GM12878 (cell line): ENCODE data around the gene IRF2BPL. TPM values are rescaled to one million over a fixed set of nuclear protein-coding genes. Genes with fewer than 3 reads are reported as not detected.

Experiments used
- ATAC-seq: fragments of 200-7000 bp; cut with Tn5 transposase; 3 replicates; pipeline ENCODE4 v1.9.1; 2020; ENCODE audit warnings: mild to moderate bottlenecking, moderate library complexity
- BruUV-seq: library from RNA; stranded (reverse); fragments of 400-500 nt; replicated peaks from 2 replicates; lab custom pipeline; 2021; lab: Mats Ljungman, UMichigan
- CTCF ChIA-PET: fragments of 300-600 bp; sonication (Branson Sonifier 250); formaldehyde crosslinking; extraction: SDS; loops from one replicate; lab custom pipeline; 2021; ENCODE audit warnings: inconsistent platforms; lab: Yijun Ruan, JAX
- POLR2A ChIA-PET: fragments of 350-600 bp; formaldehyde crosslinking; extraction: SDS; loops from one replicate; lab custom pipeline; 2021; ENCODE audit warnings: inconsistent platforms; lab: Charles Lee
- RAD21 ChIA-PET: fragments of 300-600 bp; sonication (Branson Sonifier 250); formaldehyde crosslinking; loops from one replicate; lab custom pipeline; 2023; ENCODE audit warnings: antibody characterized with exemption; ENCODE audit not compliant: unreplicated experiment; lab: Charles Lee
- SMC1A ChIA-PET: fragments of 300-600 bp; sonication (Branson Sonifier 250); formaldehyde crosslinking; loops from one replicate; lab custom pipeline; 2023; ENCODE audit not compliant: unreplicated experiment, uncharacterized antibody; lab: Charles Lee
- DNase-seq: peaks from one replicate; pipeline ENCODE4 v3.0.0-alpha.2; 2011; ENCODE audit warnings: low read depth, low spot score
- FAIRE-seq: peaks from 3 replicates; lab custom pipeline; 2011; peaks lifted over from hg19 to GRCh38; lab: Jason Lieb, UNC
- H2AFZ ChIP-seq: 2 replicates; pipeline ENCODE4 v1.6.0; 2011; ENCODE audit warnings: low read depth, low read length, control low read depth; ENCODE audit not compliant: control insufficient read depth
- H3K27ac ChIP-seq: 2 replicates; pipeline ENCODE4 v1.5.1; 2011; ENCODE audit warnings: control low read depth; ENCODE audit not compliant: control insufficient read depth, insufficient read depth
- H3K27me3 ChIP-seq, 2 experiments: replicated peaks in 1 of 2; 2 replicates each; pipeline versions ENCODE4 v1.6.0 to v1.6.1; 2011; ENCODE audit warnings: low read length in 1 of 2; ENCODE audit not compliant: control insufficient read depth in 2 of 2, insufficient read depth in 2 of 2
- H3K36me3 ChIP-seq, 2 experiments: 2 replicates each; pipeline ENCODE4 v1.5.1; 2011; ENCODE audit warnings: low read length in 1 of 2; ENCODE audit not compliant: control insufficient read depth in 2 of 2, insufficient read depth in 2 of 2
- H3K4me1 ChIP-seq: 2 replicates; pipeline ENCODE4 v1.6.1; 2011; ENCODE audit warnings: mild to moderate bottlenecking, low read length, moderate library complexity, mixed read lengths; ENCODE audit not compliant: control insufficient read depth, insufficient read depth
- H3K4me2 ChIP-seq: 2 replicates; pipeline ENCODE4 v1.6.0; 2011; ENCODE audit warnings: control low read depth; ENCODE audit not compliant: control insufficient read depth, insufficient read depth
- H3K4me3 ChIP-seq: fragments of 200-600 bp; sonication (generic); 2 replicates; pipeline ENCODE4 v1.5.1; 2016
- H3K79me2 ChIP-seq: 2 replicates; pipeline ENCODE4 v1.6.0; 2011; ENCODE audit warnings: low read length; ENCODE audit not compliant: control insufficient read depth, insufficient read depth
- H3K9ac ChIP-seq: 2 replicates; pipeline ENCODE4 v1.8.0; 2011; ENCODE audit warnings: low read length, control low read depth, mixed read lengths; ENCODE audit not compliant: control insufficient read depth, insufficient read depth
- H3K9me3 ChIP-seq: replicated peaks from 3 replicates; pipeline ENCODE4 v1.5.1; 2011; ENCODE audit warnings: mild to moderate bottlenecking, low read length; ENCODE audit not compliant: control insufficient read depth, insufficient read depth
- H4K20me1 ChIP-seq: 2 replicates; pipeline ENCODE4 v1.6.0; 2011; ENCODE audit not compliant: control insufficient read depth, insufficient read depth
- CBX3 ChIP-seq: fragments of 200-600 bp; sonication (generic); IDR thresholded peaks from 2 replicates; pipeline ENCODE4 v1.6.1; 2016; ENCODE audit warnings: low read depth, borderline replicate concordance
- CEBPB ChIP-seq, 2 experiments: fragments of 150-350 bp in 1 of 2; IDR thresholded peaks; 2 replicates each; pipeline ENCODE4 v1.6.1; 2012 to 2014; ENCODE audit warnings: low read depth in 2 of 2, low read length in 2 of 2, borderline replicate concordance in 1 of 2, inconsistent platforms in 1 of 2
- CREB1 ChIP-seq: IDR thresholded peaks from 2 replicates; pipeline ENCODE4 v1.6.1; 2012; ENCODE audit warnings: low read depth, mild to moderate bottlenecking, inconsistent platforms
- NBN ChIP-seq: fragments of 450-650 bp; IDR thresholded peaks from 2 replicates; pipeline ENCODE4 v1.6.1; 2016
- RELB ChIP-seq: fragments of 450-650 bp; IDR thresholded peaks from 2 replicates; pipeline ENCODE4 v1.6.1; 2017; ENCODE audit warnings: low read depth, mild to moderate bottlenecking, moderate library complexity
- SKIL ChIP-seq: fragments of 450-650 bp; IDR thresholded peaks from 2 replicates; pipeline ENCODE4 v1.6.1; 2017; ENCODE audit warnings: mild to moderate bottlenecking, low read depth, inconsistent platforms; ENCODE audit not compliant: poor library complexity, severe bottlenecking
- SMARCA5 ChIP-seq: fragments of 450-650 bp; IDR thresholded peaks from 2 replicates; pipeline ENCODE4 v1.6.1; 2017; ENCODE audit warnings: mild to moderate bottlenecking
- SPI1 ChIP-seq: IDR thresholded peaks from 2 replicates; pipeline ENCODE4 v1.6.1; 2011; ENCODE audit warnings: low read depth, mild to moderate bottlenecking, low read length, moderate library complexity, borderline replicate concordance; ENCODE audit not compliant: insufficient read depth
- SREBF2 ChIP-seq: IDR thresholded peaks from 2 replicates; pipeline ENCODE4 v1.6.1; 2012; ENCODE audit warnings: mild to moderate bottlenecking, low read length
- TCF12 ChIP-seq: IDR thresholded peaks from 2 replicates; pipeline ENCODE4 v1.6.1; 2011; ENCODE audit warnings: low read depth, mild to moderate bottlenecking, low read length
- ZNF274 ChIP-seq: IDR thresholded peaks from one replicate; pipeline ENCODE4 v1.8.0; 2011; ENCODE audit not compliant: insufficient read length, insufficient read depth
- WGBS: methylation state at CpG from one replicate; pipeline ENCODE4 v1.1.6; 2016; ENCODE audit warnings: low lambda C conversion rate; ENCODE audit not compliant: insufficient replicate concordance, insufficient coverage; ENCODE audit errors: missing lambda C conversion rate; 5-methylcytosine and 5-hydroxymethylcytosine counted together
- in situ Hi-C: fragments of 300-500 bp; cut with MboI; formaldehyde crosslinking; loops from 9 replicates; pipeline ENCODE4 v1.14.3; 2018; ENCODE audit warnings: mixed read lengths
- intact Hi-C: fragments of 100-400 bp; cut with micrococcal nuclease; formaldehyde crosslinking; loops from one replicate; pipeline ENCODE4 v1.14.2; 2022; ENCODE audit not compliant: unreplicated experiment
- polyA plus RNA-seq, 11 experiments: library from polyadenylated mRNA; depleted of rRNA in 4 of 11; unstranded in 6 of 11; stranded (reverse) in 5 of 11; fragments of >200 nt; fragmentation: Nextera tagmentation in 4 of 11; fragmentation: Illumina TruSeq in 1 of 11; extraction: Ambion mirVana in 4 of 11; extraction: Trizol in 1 of 11; gene quantifications; 1 replicate in 1 of 11; 2 replicates in 10 of 11; pipeline versions ENCODE4 v1.2.1 to v1.2.3, GENCODE V29; 2011 to 2016; ENCODE audit warnings: inconsistent platforms in 2 of 11, missing spikeins in 2 of 11, low read depth in 1 of 11
- total RNA-seq, 4 experiments: library from RNA; depleted of rRNA in 3 of 4; stranded (reverse); fragments of >200 nt in 3 of 4; fragmentation: Illumina TruSeq in 1 of 4; extraction: Trizol in 1 of 4; gene quantifications; 2 replicates each; pipeline versions ENCODE4 v1.2.1 to v1.2.3, GENCODE V29; 2013 to 2021

Gene IRF2BPL
- total and polyA plus RNA-seq, 10 of the 15 experiments (the other 5 are each of a cell fraction or from before 2014, with no cell fraction given), result 1.2 to 34.5 (median 3.1) TPM

GRCh38 chr14:77068517-77069200, 40.2 kb upstream of the IRF2BPL start:
- Histone ChIP-seq H3K4me1 (peaks cover 14% of the 10 kb centered on the region), H3K4me2 (no peak overlapping the region), H3K36me3 (no peaks in the 10 kb centered on the region), H2AFZ (0 out of 2 replicates have a peak overlapping the region, but pooled peaks have one; percentile 13), H4K20me1 (no peaks in the 10 kb centered on the region), H3K27ac (no peak overlapping the region), H3K79me2 (no peaks in the 10 kb centered on the region), H3K4me3 (no peak overlapping the region), H3K9ac (no peak overlapping the region), H3K9me3 (no peaks in the 10 kb centered on the region), H3K27me3 (peaks cover 0 to 10% of the 10 kb centered on the region in 2 experiments; a peak in 2 of 4 replicates)
- FAIRE-seq, result no peak
- ChIA-PET RAD21 (interaction anchor here (0.7 to 15.5 kb wide), 20 partner anchors 8 to 257 kb away, joined by 3 to 498 read pairs (median 6); partner anchors contain the start of gene CIPC), POLR2A (interaction anchor here (0.9 kb wide), 1 partner anchor 155 kb away, joined by 4 read pairs; no protein-coding TSS in a partner anchor), SMC1A (interaction anchor here (0.7 to 9.6 kb wide), 29 partner anchors 8 to 358 kb away, joined by 3 to 370 read pairs (median 5); partner anchors contain the start of gene IRF2BPL), CTCF (interaction anchor here (0.6 to 20.7 kb wide), 39 partner anchors 8 to 359 kb away, joined by 3 to 848 read pairs (median 4); partner anchors contain the start of gene CIPC)
- intact Hi-C loops (loop anchor here (1.0 to 2.0 kb wide), 2 partner anchors 192 to 358 kb away; no protein-coding TSS in a partner anchor), in situ Hi-C loops (loop anchor here (10.0 kb wide), 3 partner anchors 154 to 354 kb away; no protein-coding TSS in a partner anchor)
- no peak; the same call in 2 of the 3 replicates for ATAC-seq
- BruUV-seq, result no TSS peak
- DNase-seq, result no peak
- WGBS, result 39% methylated on average over 5 of the region's 5 CpGs
- no peak for TF ChIP-seq SMARCA5
- no peak for TF ChIP-seq TCF12
- no peak for TF ChIP-seq SREBF2
- no peak for TF ChIP-seq CREB1
- TF ChIP-seq ZNF274, result no peak
- TF ChIP-seq RELB, result no peak
- no peak for TF ChIP-seq CBX3
- TF ChIP-seq SPI1, result no peak
- no peak for TF ChIP-seq NBN
- TF ChIP-seq SKIL, result no peak
- no peak for TF ChIP-seq CEBPB (IDR thresholded peaks at IDR 0.05; ENCODE audit: borderline replicate concordance in 1 of 2, low read depth in 2 of 2, low read length in 2 of 2)
